Fibroblast of the aortic adventitia (primary cell): ENCODE measurements around the gene AGFG1. TPM values are rescaled to one million over a fixed set of nuclear protein-coding genes. Genes with fewer than 3 reads are reported as not detected.

Experiments used
- DNase-seq: peaks from one replicate; pipeline ENCODE4 v3.0.0-alpha.2; 2010; ENCODE audit warnings: low read depth
- H3K4me3 ChIP-seq: 2 replicates; pipeline ENCODE4 v1.5.1; 2011; ENCODE audit warnings: low read depth, mild to moderate bottlenecking, control low read depth, low read length, moderate library complexity
- CTCF ChIP-seq: IDR thresholded peaks from 2 replicates; pipeline ENCODE4 v1.5.1; 2011; ENCODE audit warnings: mild to moderate bottlenecking, low read length, control low read depth, inconsistent platforms; ENCODE audit not compliant: insufficient read depth
- total RNA-seq: library from RNA; depleted of rRNA; stranded (reverse); fragments of >200 nt; gene quantifications from 2 replicates; pipeline ENCODE4 v1.2.3, GENCODE V29; 2012; ENCODE audit warnings: low replicate concordance

AGFG1 gene
- total RNA-seq, 1 donor, result 81.3 TPM

GRCh38 chr2:227464851-227465250 lies 7.1 kb upstream of the AGFG1 start:
- no peak for TF ChIP-seq CTCF
- no peak overlapping the region for H3K4me3 ChIP-seq
- DNase-seq, result no peak

GRCh38 chr2:227466887-227467600 lies 4.9 kb upstream of the AGFG1 start:
- TF ChIP-seq CTCF, result no peak
- DNase-seq, result no peak
- H3K4me3 ChIP-seq, result peak overlapping the region; percentile 22

- no peak overlapping the region for H3K4me3 ChIP-seq
- no peak for TF ChIP-seq CTCF
- no peak for DNase-seq
Measured at GRCh38 chr2:227471412-227471811, 544 bp upstream of the AGFG1 start.

- no peak for DNase-seq
- TF ChIP-seq CTCF, result no peak
Measured at GRCh38 chr2:227472265-227473121, 537 bp downstream of the AGFG1 start.

GRCh38 chr2:227473122-227473461 lies 1.1 kb downstream of the AGFG1 start:
- no peak for DNase-seq
- no peak for TF ChIP-seq CTCF

More at GRCh38 chr2:227472265-227473121, 537 bp downstream of the AGFG1 start:
- peak overlapping the region; percentile 86 for H3K4me3 ChIP-seq

GRCh38 chr2:227473806-227474205 lies 1.9 kb downstream of the AGFG1 start:
- no peak for TF ChIP-seq CTCF
- DNase-seq, result peak; percentile 37
- H3K4me3 ChIP-seq, result peak overlapping the region; percentile 86

More at GRCh38 chr2:227473122-227473461, 1.1 kb downstream of the AGFG1 start:
- peak overlapping the region; percentile 86 for H3K4me3 ChIP-seq
